HepG2 (cell line): Measurements from ENCODE around the gene CDC42EP4. TPM values are rescaled to one million over a fixed set of nuclear protein-coding genes. Genes with fewer than 3 reads are reported as not detected.

ENCODE experiments used
- ARID5B ChIP-seq: IDR thresholded peaks from 2 replicates; pipeline ENCODE4 v1.4.0; 2020; ENCODE audit warnings: mild to moderate bottlenecking, missing genetic modification reagents
- GATAD2A ChIP-seq: IDR thresholded peaks from 2 replicates; pipeline ENCODE4 v1.6.1; 2016
- HES4 ChIP-seq: sonication (generic); formaldehyde crosslinking; IDR thresholded peaks from 2 replicates; pipeline ENCODE4 v1.9.0; 2021; ENCODE audit warnings: mild to moderate bottlenecking, missing genetic modification reagents, borderline replicate concordance
- MEIS2 ChIP-seq: sonication (generic); formaldehyde crosslinking; IDR thresholded peaks from 2 replicates; pipeline ENCODE4 v1.9.0; 2021; ENCODE audit warnings: mild to moderate bottlenecking, missing genetic modification reagents
- MLX ChIP-seq: IDR thresholded peaks from 2 replicates; pipeline ENCODE4 v1.6.1; 2016
- NBN ChIP-seq: fragments of 450-650 bp; conservative IDR thresholded peaks from 2 replicates; pipeline ENCODE4 v1.6.1; 2017
- NFE2 ChIP-seq: sonication (generic); formaldehyde crosslinking; IDR thresholded peaks from 2 replicates; pipeline ENCODE4 v1.4.0; 2020; ENCODE audit warnings: missing genetic modification reagents
- NKX3-1 ChIP-seq: sonication (generic); formaldehyde crosslinking; IDR thresholded peaks from 2 replicates; pipeline ENCODE4 v1.5.0; 2020; ENCODE audit warnings: missing genetic modification reagents
- PAXIP1 ChIP-seq: sonication (generic); formaldehyde crosslinking; conservative IDR thresholded peaks from 2 replicates; pipeline ENCODE4 v1.4.0; 2020; ENCODE audit warnings: mild to moderate bottlenecking, missing genetic modification reagents, moderate library complexity
- PPARG ChIP-seq: conservative IDR thresholded peaks from 2 replicates; pipeline ENCODE4 v1.6.1; 2016; ENCODE audit warnings: missing biosample characterization, missing genetic modification reagents
- SIX4 ChIP-seq: sonication (generic); formaldehyde crosslinking; IDR thresholded peaks from 2 replicates; pipeline ENCODE4 v1.4.0; 2020; ENCODE audit warnings: missing genetic modification reagents
- SMAD9 ChIP-seq: sonication (generic); formaldehyde crosslinking; IDR thresholded peaks from 2 replicates; pipeline ENCODE4 v1.5.1; 2020; ENCODE audit warnings: mild to moderate bottlenecking, missing genetic modification reagents
- SMC3 ChIP-seq: IDR thresholded peaks from 2 replicates; pipeline ENCODE4 v1.6.1; 2011; ENCODE audit warnings: low read length, improper control_type of control experiment
- TARDBP ChIP-seq: sonication (generic); formaldehyde crosslinking; IDR thresholded peaks from 2 replicates; pipeline ENCODE4 v1.8.0; 2022; ENCODE audit warnings: mild to moderate bottlenecking, missing genetic modification reagents
- ZC3H13 ChIP-seq: sonication (generic); formaldehyde crosslinking; IDR thresholded peaks from 2 replicates; pipeline ENCODE4 v1.8.1; 2023; ENCODE audit warnings: mild to moderate bottlenecking, missing genetic modification reagents, moderate library complexity
- ZFP82 ChIP-seq: sonication (generic); formaldehyde crosslinking; IDR thresholded peaks from 2 replicates; pipeline ENCODE4 v1.5.1; 2020; ENCODE audit warnings: mild to moderate bottlenecking, missing genetic modification reagents, borderline replicate concordance
- ZIK1 ChIP-seq: sonication (generic); formaldehyde crosslinking; IDR thresholded peaks from 2 replicates; pipeline ENCODE4 v1.5.0; 2020; ENCODE audit warnings: mild to moderate bottlenecking, low read depth, missing genetic modification reagents, borderline replicate concordance
- ZNF33A ChIP-seq: sonication (generic); formaldehyde crosslinking; IDR thresholded peaks from 2 replicates; pipeline ENCODE4 v1.5.1; 2020; ENCODE audit warnings: missing genetic modification reagents, mild to moderate bottlenecking, moderate library complexity, borderline replicate concordance
- ZNF503 ChIP-seq: sonication (generic); formaldehyde crosslinking; IDR thresholded peaks from 2 replicates; pipeline ENCODE4 v1.4.0; 2020; ENCODE audit warnings: missing genetic modification reagents
- ZNF616 ChIP-seq: sonication (generic); formaldehyde crosslinking; IDR thresholded peaks from 2 replicates; pipeline ENCODE4 v1.5.0; 2020; ENCODE audit warnings: low read depth, mild to moderate bottlenecking, missing genetic modification reagents
- ZNF792 ChIP-seq: IDR thresholded peaks from 2 replicates; pipeline ENCODE4 v1.6.1; 2016
- polyA plus RNA-seq, 8 experiments: library from polyadenylated mRNA; depleted of rRNA in 3 of 8; stranded (reverse) in 7 of 8; unstranded in 1 of 8; fragments of >200 nt; fragmentation: Illumina TruSeq in 4 of 8; extraction: Trizol in 4 of 8; gene quantifications; 2 replicates each; pipeline versions ENCODE4 v1.2.1 to v1.2.3, GENCODE V29; 2011 to 2016; ENCODE audit warnings: low read depth in 4 of 8, missing spikeins in 1 of 8, mixed read lengths in 1 of 8; ENCODE audit not compliant: insufficient read depth in 1 of 8
- total RNA-seq, 5 experiments: library from RNA; depleted of rRNA; stranded (reverse); fragments of >200 nt; fragmentation: Illumina TruSeq; extraction: Trizol; gene quantifications; 2 replicates each; pipeline ENCODE4 v1.2.3, GENCODE V29; 2016; ENCODE audit warnings: low read depth in 1 of 5

CDC42EP4 gene
- total and polyA plus RNA-seq, 2 of the 13 experiments (the other 11 are each of a cell fraction or from before 2014, with no cell fraction given): 19.0 to 54.0 TPM

- peak; percentile 78; the same call in 1 of the 2 replicates for TF ChIP-seq NKX3-1
- peak; percentile 79 for TF ChIP-seq TARDBP (CRISPR knock-in tag)
- peak; percentile 77 for TF ChIP-seq GATAD2A (CRISPR knock-in tag)
- no peak for TF ChIP-seq SIX4 (CRISPR knock-in tag)
- TF ChIP-seq SMAD9 (CRISPR knock-in tag): 0 out of 2 replicates have a peak, but pooled peaks have one; percentile 32
- 0 out of 2 replicates have a peak, but pooled peaks have one; percentile 68 for TF ChIP-seq ZC3H13
- TF ChIP-seq ZNF503: no peak
- no peak for TF ChIP-seq ZFP82 (CRISPR knock-in tag)
- TF ChIP-seq MLX (CRISPR knock-in tag): no peak
- TF ChIP-seq NFE2 (CRISPR knock-in tag): no peak
- TF ChIP-seq ZIK1 (CRISPR knock-in tag): 0 out of 2 replicates have a peak, but pooled peaks have one; percentile 8
- TF ChIP-seq ZNF33A (CRISPR knock-in tag): no peak
- peak; percentile 4; the same call in 1 of the 2 replicates for TF ChIP-seq SMC3
- TF ChIP-seq PPARG (CRISPR knock-in tag): no peak
- TF ChIP-seq MEIS2 (CRISPR knock-in tag): no peak
- peak; percentile 83 for TF ChIP-seq PAXIP1
- TF ChIP-seq HES4: no peak
- no peak for TF ChIP-seq NBN
- TF ChIP-seq ARID5B: peak; percentile 74
- no peak; the same call in 1 of the 2 replicates for TF ChIP-seq ZNF616 (CRISPR knock-in tag)
- TF ChIP-seq ZNF792: no peak
These were observed 49.7 kb downstream of the CDC42EP4 start (continued) for GRCh38 chr17:73261952-73262675.
